ENCODE results near the gene PAX2.
"Not testable (repeated sequence)": the region's sequence is repeated elsewhere in the genome, so short reads cannot be mapped to it uniquely, and the experiment has no call there.

Gene PAX2

DNA sequence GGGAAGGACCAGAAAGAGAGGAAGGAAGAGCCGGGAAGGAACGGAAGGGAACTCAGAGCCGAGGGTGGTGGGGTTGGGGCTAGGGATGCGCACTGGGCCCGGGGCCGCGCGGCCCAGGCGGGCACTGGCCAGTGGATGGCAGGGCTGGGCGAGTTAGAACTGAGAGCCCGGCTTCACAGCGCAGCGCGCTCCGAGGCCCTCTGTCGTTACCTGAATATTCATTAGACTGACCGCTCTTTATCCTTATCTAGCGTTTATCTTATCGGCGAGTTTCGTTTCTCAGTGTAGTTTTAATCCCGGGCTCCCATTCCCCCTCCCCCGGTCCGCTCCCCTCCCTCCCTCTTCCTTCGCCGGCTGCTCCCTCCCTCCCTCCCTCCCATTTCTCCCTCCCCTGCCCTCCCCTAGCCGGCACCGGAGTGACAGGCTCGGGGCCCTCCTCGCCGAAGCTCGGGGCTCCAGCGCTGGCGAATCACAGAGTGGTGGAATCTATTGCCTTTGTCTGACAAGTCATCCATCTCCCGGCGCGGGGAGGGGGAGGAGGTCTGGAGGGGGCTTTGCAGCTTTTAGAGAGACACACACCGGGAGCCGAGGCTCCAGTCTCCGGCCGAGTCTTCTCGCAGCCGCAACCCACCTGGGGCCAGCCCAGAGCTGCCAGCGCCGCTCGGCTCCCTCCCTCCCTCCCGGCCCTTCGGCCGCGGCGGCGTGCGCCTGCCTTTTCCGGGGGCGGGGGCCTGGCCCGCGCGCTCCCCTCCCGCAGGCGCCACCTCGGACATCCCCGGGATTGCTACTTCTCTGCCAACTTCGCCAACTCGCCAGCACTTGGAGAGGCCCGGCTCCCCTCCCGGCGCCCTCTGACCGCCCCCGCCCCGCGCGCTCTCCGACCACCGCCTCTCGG, at the start of gene PAX2:
Gene PAX2, plus strand, starts transcription at position 596 of the 895 bp plus-strand sequence. CDS start 679 bp downstream, outside the sequence.
- DNase-seq (ENCODE audit: low read depth, low spot score), result no peak
- in situ Hi-C loops (cut with HindIII; ENCODE audit: low sequenced_read_pairs), result no loop called here
- TF ChIP-seq, protein P1, sequence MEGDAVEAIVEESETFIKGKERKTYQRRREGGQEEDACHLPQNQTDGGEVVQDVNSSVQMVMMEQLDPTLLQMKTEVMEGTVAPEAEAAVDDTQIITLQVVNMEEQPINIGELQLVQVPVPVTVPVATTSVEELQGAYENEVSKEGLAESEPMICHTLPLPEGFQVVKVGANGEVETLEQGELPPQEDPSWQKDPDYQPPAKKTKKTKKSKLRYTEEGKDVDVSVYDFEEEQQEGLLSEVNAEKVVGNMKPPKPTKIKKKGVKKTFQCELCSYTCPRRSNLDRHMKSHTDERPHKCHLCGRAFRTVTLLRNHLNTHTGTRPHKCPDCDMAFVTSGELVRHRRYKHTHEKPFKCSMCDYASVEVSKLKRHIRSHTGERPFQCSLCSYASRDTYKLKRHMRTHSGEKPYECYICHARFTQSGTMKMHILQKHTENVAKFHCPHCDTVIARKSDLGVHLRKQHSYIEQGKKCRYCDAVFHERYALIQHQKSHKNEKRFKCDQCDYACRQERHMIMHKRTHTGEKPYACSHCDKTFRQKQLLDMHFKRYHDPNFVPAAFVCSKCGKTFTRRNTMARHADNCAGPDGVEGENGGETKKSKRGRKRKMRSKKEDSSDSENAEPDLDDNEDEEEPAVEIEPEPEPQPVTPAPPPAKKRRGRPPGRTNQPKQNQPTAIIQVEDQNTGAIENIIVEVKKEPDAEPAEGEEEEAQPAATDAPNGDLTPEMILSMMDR (IDR thresholded peaks at IDR 0.05; ENCODE audit: low read depth, low read length), result no peak
- H3K4me3 ChIP-seq (ENCODE audit: low read depth, low read length), result no peak within 1 kb of the TSS

GRCh38 chr10:100696477-100696901, 48.9 kb upstream of the PAX2 start:
- no peak overlapping the region for H3K4me3 ChIP-seq (ENCODE audit: low read depth, low read length)
- TF ChIP-seq, protein P1 (IDR thresholded peaks at IDR 0.05; ENCODE audit: low read depth, low read length), result no peak
- in situ Hi-C loops (cut with HindIII; ENCODE audit: low sequenced_read_pairs), result no loop called here
- DNase-seq (ENCODE audit: low read depth, low spot score), result no peak

DNA sequence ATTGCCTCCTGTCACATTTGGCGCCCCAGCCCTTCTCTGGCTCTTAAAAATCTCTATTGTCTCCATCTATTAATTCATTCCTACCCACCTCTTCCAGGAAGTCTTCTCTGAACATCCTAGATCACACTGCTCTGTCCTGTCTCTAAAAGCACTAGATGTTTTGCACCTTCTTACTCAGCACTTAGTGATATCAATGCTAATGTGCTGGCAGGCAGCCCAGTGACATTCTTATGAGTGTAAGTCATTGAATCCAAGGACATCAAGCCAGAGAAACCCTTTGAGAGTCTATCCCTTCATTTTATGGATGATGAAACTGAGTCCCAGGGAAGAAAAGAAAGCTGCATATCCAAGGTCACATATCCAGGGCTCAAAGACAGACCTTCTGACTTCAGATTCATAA, 48.3 kb upstream of the PAX2 start:
- in situ Hi-C loops (cut with HindIII; ENCODE audit: low sequenced_read_pairs), result no loop called here
- peak; percentile 36 for DNase-seq (ENCODE audit: low read depth, low spot score)
- TF ChIP-seq, protein P1 (IDR thresholded peaks at IDR 0.05; ENCODE audit: low read depth, low read length), result no peak
- H3K4me3 ChIP-seq (ENCODE audit: low read depth, low read length), result no peak overlapping the region

- in situ Hi-C loops (cut with HindIII; ENCODE audit: low sequenced_read_pairs), result no loop called here
- TF ChIP-seq, protein P1 (IDR thresholded peaks at IDR 0.05; ENCODE audit: low read depth, low read length), result no peak
These were observed 47.8 kb upstream of the PAX2 start for GRCh38 chr10:100697631-100698030.

DNA sequence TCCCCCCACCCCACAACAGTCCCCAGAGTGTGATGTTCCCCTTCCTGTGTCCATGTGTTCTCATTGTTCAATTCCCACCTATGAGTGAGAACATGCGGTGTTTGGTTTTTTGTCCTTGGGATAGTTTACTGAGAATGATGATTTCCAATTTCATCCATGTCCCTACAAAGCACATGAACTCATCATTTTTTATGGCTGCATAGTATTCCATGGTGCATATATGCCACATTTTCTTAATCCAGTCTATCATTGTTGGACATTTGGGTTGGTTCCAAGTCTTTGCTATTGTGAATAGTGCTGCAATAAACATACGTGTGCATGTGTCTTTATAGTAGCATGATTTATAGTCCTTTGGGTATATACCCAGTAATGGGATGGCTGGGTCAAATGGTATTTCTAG, 43.7 kb upstream of the PAX2 start:
- DNase-seq (ENCODE audit: low read depth, low spot score); in situ Hi-C loops (cut with HindIII; ENCODE audit: low sequenced_read_pairs); H3K4me3 ChIP-seq (ENCODE audit: low read depth, low read length): not testable (repeated sequence)

More at GRCh38 chr10:100697631-100698030, 47.8 kb upstream of the PAX2 start:
- no peak overlapping the region for H3K4me3 ChIP-seq (ENCODE audit: low read depth, low read length)
- DNase-seq (ENCODE audit: low read depth, low spot score), result no peak

- DNase-seq (ENCODE audit: low read depth, low spot score), result no peak
- in situ Hi-C loops (cut with HindIII; ENCODE audit: low sequenced_read_pairs), result no loop called here
- no peak overlapping the region for H3K4me3 ChIP-seq (ENCODE audit: low read depth, low read length)
- TF ChIP-seq, protein P1 (IDR thresholded peaks at IDR 0.05; ENCODE audit: low read depth, low read length), result no peak
These were observed 40.2 kb upstream of the PAX2 start for GRCh38 chr10:100705139-100705538.

DNA sequence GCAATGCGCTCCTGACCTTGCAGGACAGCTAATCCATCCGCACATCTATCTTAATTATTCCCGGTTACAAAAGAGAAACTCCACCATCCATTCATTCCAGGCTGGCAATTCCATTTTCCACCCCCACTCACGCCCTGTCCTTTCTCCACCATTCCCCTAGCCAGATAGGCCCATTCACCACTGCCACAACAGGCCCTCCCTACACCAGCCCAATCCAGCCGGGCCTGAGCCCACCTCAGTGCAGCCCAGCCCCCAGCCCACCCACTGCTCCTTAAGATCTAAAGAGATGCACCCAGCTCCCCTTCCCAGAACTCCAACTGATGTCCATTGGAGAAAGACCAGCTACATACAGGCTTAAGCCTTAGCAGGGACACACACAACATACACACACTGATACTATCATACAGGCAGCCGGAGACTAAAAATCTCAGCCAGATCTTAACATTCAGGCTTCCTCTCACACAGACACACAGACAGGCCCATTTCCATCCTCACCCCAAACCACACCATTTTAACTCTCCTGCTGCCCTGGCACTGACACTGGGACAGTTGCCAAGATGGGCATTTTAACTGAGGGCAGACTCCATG, 38.0 kb upstream of the PAX2 start:
- TF ChIP-seq, protein P1 (IDR thresholded peaks at IDR 0.05; ENCODE audit: low read depth, low read length), result no peak
- H3K4me3 ChIP-seq (ENCODE audit: low read depth, low read length), result no peak overlapping the region
- in situ Hi-C loops (cut with HindIII; ENCODE audit: low sequenced_read_pairs), result no loop called here
- DNase-seq (ENCODE audit: low read depth, low spot score), result no peak

All from astrocyte of the spinal cord (primary cell).